ENCODE measurements around the gene THG1L.

DNA sequence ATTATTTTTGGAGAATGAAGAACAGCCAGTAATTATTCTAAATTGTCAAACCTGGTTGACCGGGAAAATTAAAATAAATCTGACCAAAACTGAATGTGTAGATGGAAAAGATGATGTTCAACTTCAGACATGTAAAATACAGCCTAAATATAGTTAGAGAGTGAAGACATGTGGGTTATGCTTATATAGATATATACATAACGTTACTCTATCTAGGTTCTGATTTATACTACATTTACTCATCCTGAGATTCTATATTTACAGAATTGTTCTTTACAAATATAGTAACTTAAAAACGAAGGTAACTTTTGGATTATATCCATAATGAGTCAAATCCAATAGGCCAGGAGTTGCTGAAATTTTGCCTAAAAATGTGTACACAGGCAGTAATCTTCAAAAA lies 20.8 kb upstream of the THG1L start:
- TF ChIP-seq, protein P1, sequence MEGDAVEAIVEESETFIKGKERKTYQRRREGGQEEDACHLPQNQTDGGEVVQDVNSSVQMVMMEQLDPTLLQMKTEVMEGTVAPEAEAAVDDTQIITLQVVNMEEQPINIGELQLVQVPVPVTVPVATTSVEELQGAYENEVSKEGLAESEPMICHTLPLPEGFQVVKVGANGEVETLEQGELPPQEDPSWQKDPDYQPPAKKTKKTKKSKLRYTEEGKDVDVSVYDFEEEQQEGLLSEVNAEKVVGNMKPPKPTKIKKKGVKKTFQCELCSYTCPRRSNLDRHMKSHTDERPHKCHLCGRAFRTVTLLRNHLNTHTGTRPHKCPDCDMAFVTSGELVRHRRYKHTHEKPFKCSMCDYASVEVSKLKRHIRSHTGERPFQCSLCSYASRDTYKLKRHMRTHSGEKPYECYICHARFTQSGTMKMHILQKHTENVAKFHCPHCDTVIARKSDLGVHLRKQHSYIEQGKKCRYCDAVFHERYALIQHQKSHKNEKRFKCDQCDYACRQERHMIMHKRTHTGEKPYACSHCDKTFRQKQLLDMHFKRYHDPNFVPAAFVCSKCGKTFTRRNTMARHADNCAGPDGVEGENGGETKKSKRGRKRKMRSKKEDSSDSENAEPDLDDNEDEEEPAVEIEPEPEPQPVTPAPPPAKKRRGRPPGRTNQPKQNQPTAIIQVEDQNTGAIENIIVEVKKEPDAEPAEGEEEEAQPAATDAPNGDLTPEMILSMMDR (IDR thresholded peaks at IDR 0.05) = no peak
- no peak for TF ChIP-seq POLR2A (IDR thresholded peaks at IDR 0.05)

Measured in testis (tissue), 2 donors.